Panc1 (cell line): Measurements from ENCODE around the gene EGFLAM. TPM values are rescaled to one million over a fixed set of nuclear protein-coding genes. Genes with fewer than 3 reads are reported as not detected.
A peak's percentile ranks its signal among the peaks of the same experiment; 100 is the strongest.

Experiments used
- ATAC-seq: fragments of 200-7000 bp; cut with Tn5 transposase; 2 replicates; pipeline ENCODE4 v1.9.1; 2020; ENCODE audit warnings: mild to moderate bottlenecking, moderate library complexity
- BruUV-seq: library from RNA; stranded (reverse); fragments of 400-500 nt; replicated peaks from 2 replicates; lab custom pipeline; 2021; lab: Mats Ljungman, UMichigan
- CTCF ChIA-PET: fragments of 300-600 bp; sonication (Branson Sonifier 250); formaldehyde crosslinking; loops from one replicate; lab custom pipeline; 2022; ENCODE audit warnings: antibody characterized with exemption; lab: Charles Lee
- POLR2A ChIA-PET: fragments of 300-600 bp; sonication (Branson Sonifier 250); formaldehyde crosslinking; loops from one replicate; lab custom pipeline; 2022; ENCODE audit warnings: antibody characterized with exemption; lab: Charles Lee
- DNase-seq: peaks from one replicate; pipeline ENCODE4 v3.0.0-alpha.2; 2010; ENCODE audit warnings: low read depth, low spot score
- H3K27ac ChIP-seq: 2 replicates; pipeline ENCODE4 v1.5.1; 2011; ENCODE audit warnings: mild to moderate bottlenecking, low read length, inconsistent platforms
- H3K27me3 ChIP-seq: fragments of 200-500 bp; sonication (Bioruptor generic); 2 replicates; pipeline ENCODE4 v1.6.0; 2014; ENCODE audit warnings: low read length, inconsistent platforms; ENCODE audit not compliant: control insufficient read depth, insufficient read depth
- H3K36me3 ChIP-seq: fragments of 200-500 bp; sonication (Bioruptor generic); 2 replicates; pipeline ENCODE4 v1.5.1; 2014; ENCODE audit warnings: inconsistent platforms, mild to moderate bottlenecking, low read length, moderate library complexity; ENCODE audit not compliant: control insufficient read depth, insufficient read depth
- H3K4me1 ChIP-seq: 2 replicates; pipeline ENCODE4 v1.5.1; 2011; ENCODE audit warnings: inconsistent platforms, mild to moderate bottlenecking, low read length, moderate library complexity; ENCODE audit not compliant: control insufficient read depth, insufficient read depth
- H3K4me3 ChIP-seq, 2 experiments: 2 replicates each; pipeline ENCODE4 v1.5.1; 2011 to 2012; ENCODE audit warnings: low read depth in 2 of 2, low read length in 2 of 2, mild to moderate bottlenecking in 2 of 2, inconsistent platforms in 1 of 2, moderate library complexity in 1 of 2
- H3K9me3 ChIP-seq: fragments of 200-500 bp; sonication (Bioruptor generic); 2 replicates; pipeline ENCODE4 v1.5.1; 2014; ENCODE audit warnings: low read depth, mild to moderate bottlenecking, inconsistent platforms, low read length, moderate library complexity; ENCODE audit not compliant: control insufficient read depth, insufficient read depth
- CTCF ChIP-seq: fragments of 450-650 bp; IDR thresholded peaks from 2 replicates; pipeline ENCODE4 v1.5.1; 2017; ENCODE audit warnings: mild to moderate bottlenecking
- POLR2AphosphoS5 ChIP-seq: IDR thresholded peaks from 2 replicates; pipeline ENCODE4 v1.6.1; 2012; ENCODE audit warnings: mild to moderate bottlenecking, low read depth, low read length, moderate library complexity
- REST ChIP-seq, 2 experiments: IDR thresholded peaks; 2 replicates each; pipeline ENCODE4 v1.6.1; 2011 to 2012; ENCODE audit warnings: low read depth in 2 of 2, control low read depth in 1 of 2, low read length in 1 of 2, mild to moderate bottlenecking in 1 of 2, moderate library complexity in 1 of 2; ENCODE audit not compliant: insufficient read depth in 1 of 2
- SIN3A ChIP-seq: IDR thresholded peaks from 2 replicates; pipeline ENCODE4 v1.6.1; 2012; ENCODE audit warnings: low read depth, mild to moderate bottlenecking, low read length, moderate library complexity, borderline replicate concordance; ENCODE audit not compliant: insufficient read depth
- TCF7L2 ChIP-seq: IDR thresholded peaks from 2 replicates; pipeline ENCODE4 v1.6.1; 2011; ENCODE audit warnings: mild to moderate bottlenecking, low read depth, low read length, inconsistent platforms
- in situ Hi-C: cut with HindIII; loops from 2 replicates; pipeline ENCODE4 v1.10.0; 2016; ENCODE audit warnings: low sequenced_read_pairs, low pct_unique_long_range_greater_than_20kb
- intact Hi-C: fragments of 100-400 bp; cut with micrococcal nuclease; formaldehyde crosslinking; loops from one replicate; pipeline ENCODE4 v1.10.0; 2022; ENCODE audit not compliant: unreplicated experiment
- total RNA-seq: library from RNA; stranded (reverse); gene quantifications from one replicate; pipeline ENCODE4 v1.2.1, GENCODE V29; 2021; ENCODE audit not compliant: unreplicated experiment

EGFLAM gene
- total RNA-seq, 1 experiment from 2014 or later = 14.8 TPM

- Histone ChIP-seq H3K4me1 (no peaks in the 10 kb centered on the region), H3K27me3 (peaks cover 11% of the 10 kb centered on the region), H3K4me3 (no peak overlapping the region), H3K27ac (no peak overlapping the region), H3K9me3 (no peaks in the 10 kb centered on the region), H3K36me3 (no peaks in the 10 kb centered on the region)
- ChIA-PET POLR2A (no interaction called here), CTCF (interaction anchor here (2.7 kb wide), 1 partner anchor 10 kb away, joined by 12 read pairs; no protein-coding TSS in a partner anchor)
- in situ Hi-C loops (no loop called here), intact Hi-C loops (no loop called here)
- ATAC-seq (no peak), DNase-seq (no peak)
- BruUV-seq = no TSS peak
- no peak for TF ChIP-seq SIN3A
These were observed 173.0 kb downstream of the EGFLAM start for GRCh38 chr5:38431242-38431853.

GRCh38 chr5:38433160-38433861 lies 175.0 kb downstream of the EGFLAM start:
- BruUV-seq = no TSS peak

GRCh38 chr5:38434966-38435705 lies 176.8 kb downstream of the EGFLAM start:
- intact Hi-C loops = no loop called here
- Histone ChIP-seq H3K4me3 (no peak overlapping the region), H3K36me3 (no peaks in the 10 kb centered on the region), H3K9me3 (no peaks in the 10 kb centered on the region), H3K27ac (no peak overlapping the region), H3K4me1 (no peaks in the 10 kb centered on the region), H3K27me3 (no peaks in the 10 kb centered on the region; the same call in 1 of the 2 replicates)
- BruUV-seq = no TSS peak
- in situ Hi-C loops = no loop called here
- POLR2A ChIA-PET = no interaction called here
- CTCF ChIA-PET = no interaction called here
- ATAC-seq (no peak), DNase-seq (no peak)
- no peak for TF ChIP-seq SIN3A
- no peak for TF ChIP-seq CTCF
- no peak for TF ChIP-seq REST (IDR thresholded peaks at IDR 0.05; ENCODE audit: insufficient read depth in 1 of 2, low read depth in 2 of 2, low read length in 1 of 2)
- no peak for TF ChIP-seq TCF7L2
- no peak for TF ChIP-seq POLR2AphosphoS5

More at GRCh38 chr5:38433160-38433861, 175.0 kb downstream of the EGFLAM start:
- ATAC-seq (peak; percentile 55; the same call in 1 of the 2 replicates), DNase-seq (no peak)
- peaks cover 5% of the 10 kb centered on the region; the same call in 1 of the 2 replicates for H3K27me3 ChIP-seq
- H3K27ac ChIP-seq = no peak overlapping the region
- H3K4me1 ChIP-seq = no peaks in the 10 kb centered on the region
- intact Hi-C loops = no loop called here
- in situ Hi-C loops = no loop called here
- no peak overlapping the region for H3K4me3 ChIP-seq
- TF ChIP-seq CTCF (no peak), SIN3A (no peak)
- ChIA-PET POLR2A (no interaction called here), CTCF (interaction anchor here (0.9 to 1.1 kb wide), 2 partner anchors 8 to 488 kb away, joined by 3 to 4 read pairs; no protein-coding TSS in a partner anchor)
- H3K9me3 ChIP-seq = no peaks in the 10 kb centered on the region
- H3K36me3 ChIP-seq = no peaks in the 10 kb centered on the region
